HAP-1 (cell line): ENCODE measurements around the gene NHLRC2.
"Not testable (repeated sequence)": the region's sequence is repeated elsewhere in the genome, so short reads cannot be mapped to it uniquely, and the experiment has no call there.

Experiments
- DNase-seq, 2 experiments: peaks; one replicate each; pipeline ENCODE4 v3.0.0-alpha.2; 2016 to 2020; ENCODE audit warnings: low spot score in 2 of 2
- H3K27me3 ChIP-seq: fragments of 250-450 bp; sonication (Bioruptor Pico); 2 replicates; pipeline ENCODE4 v1.5.1; 2020; ENCODE audit warnings: low read depth, mild to moderate bottlenecking, moderate library complexity
- H3K36me3 ChIP-seq: fragments of 250-450 bp; sonication (Bioruptor Pico); replicated peaks from 2 replicates; pipeline ENCODE4 v1.5.1; 2020; ENCODE audit warnings: mild to moderate bottlenecking
- H3K4me1 ChIP-seq: fragments of 250-450 bp; sonication (Bioruptor Pico); 2 replicates; pipeline ENCODE4 v1.5.1; 2020; ENCODE audit warnings: mild to moderate bottlenecking
- H3K4me3 ChIP-seq: fragments of 250-450 bp; sonication (Bioruptor Pico); 2 replicates; pipeline ENCODE4 v1.5.1; 2020; ENCODE audit warnings: mild to moderate bottlenecking, moderate library complexity
- H3K9me3 ChIP-seq: fragments of 250-450 bp; sonication (Bioruptor Pico); 2 replicates; pipeline ENCODE4 v1.5.1; 2020; ENCODE audit warnings: mild to moderate bottlenecking, moderate library complexity
- in situ Hi-C: fragments of 300-500 bp; cut with MboI; formaldehyde crosslinking; loops from 3 replicates; pipeline ENCODE4 v1.14.3; 2020; ENCODE audit warnings: low sequenced_read_pairs, inconsistent platforms, mixed read lengths

Gene NHLRC2

GRCh38 chr10:113924664-113925063, 70.2 kb downstream of the NHLRC2 start:
- Histone ChIP-seq H3K36me3 (no peaks in the 10 kb centered on the region), H3K27me3 (no peaks in the 10 kb centered on the region), H3K4me1 (no peaks in the 10 kb centered on the region), H3K4me3 (no peak overlapping the region), H3K9me3 (no peaks in the 10 kb centered on the region)
- DNase-seq, result no peak
- in situ Hi-C loops, result no loop called here

GRCh38 chr10:113927440-113927839, 73.0 kb downstream of the NHLRC2 start:
- Histone ChIP-seq H3K27me3 (no peaks in the 10 kb centered on the region), H3K9me3 (no peaks in the 10 kb centered on the region), H3K36me3 (no peaks in the 10 kb centered on the region), H3K4me3 (no peak overlapping the region), H3K4me1 (no peaks in the 10 kb centered on the region)
- DNase-seq, result no peak
- in situ Hi-C loops, result no loop called here

GRCh38 chr10:113928830-113929229, 74.4 kb downstream of the NHLRC2 start:
- Histone ChIP-seq H3K27me3 (no peaks in the 10 kb centered on the region), H3K4me1 (no peaks in the 10 kb centered on the region), H3K4me3 (no peak overlapping the region), H3K9me3 (no peaks in the 10 kb centered on the region), H3K36me3 (no peaks in the 10 kb centered on the region)
- in situ Hi-C loops, result no loop called here
- DNase-seq, result no peak

GRCh38 chr10:113929522-113929921, 75.1 kb downstream of the NHLRC2 start:
- Histone ChIP-seq H3K27me3 (no peaks in the 10 kb centered on the region), H3K9me3 (no peaks in the 10 kb centered on the region), H3K4me1 (no peaks in the 10 kb centered on the region), H3K36me3 (no peaks in the 10 kb centered on the region), H3K4me3 (no peak overlapping the region)
- DNase-seq, result no peak
- in situ Hi-C loops, result no loop called here

- no peaks in the 10 kb centered on the region for H3K9me3 ChIP-seq
- H3K4me3 ChIP-seq, result no peak overlapping the region
- no peaks in the 10 kb centered on the region for H3K27me3 ChIP-seq
- no peak for DNase-seq
- in situ Hi-C loops, result no loop called here
- no peaks in the 10 kb centered on the region for H3K4me1 ChIP-seq
- no peaks in the 10 kb centered on the region for H3K36me3 ChIP-seq
Measured at GRCh38 chr10:113930482-113931057, 76.1 kb downstream of the NHLRC2 start.

- H3K9me3 ChIP-seq, result no peaks in the 10 kb centered on the region
- H3K36me3 ChIP-seq, result no peaks in the 10 kb centered on the region
- H3K4me1 ChIP-seq, result no peaks in the 10 kb centered on the region
- no peaks in the 10 kb centered on the region for H3K27me3 ChIP-seq
- DNase-seq, result no peak
- no peak overlapping the region for H3K4me3 ChIP-seq
- in situ Hi-C loops, result no loop called here
Measured at GRCh38 chr10:113932854-113933253, 78.4 kb downstream of the NHLRC2 start.

- Histone ChIP-seq H3K4me1 (no peaks in the 10 kb centered on the region), H3K27me3 (no peaks in the 10 kb centered on the region), H3K4me3 (no peak overlapping the region), H3K36me3 (no peaks in the 10 kb centered on the region), H3K9me3 (no peaks in the 10 kb centered on the region)
- no peak for DNase-seq
- in situ Hi-C loops, result no loop called here
Measured at GRCh38 chr10:113933894-113934532, 79.6 kb downstream of the NHLRC2 start.

GRCh38 chr10:113937258-113937657, 82.8 kb downstream of the NHLRC2 start:
- no peaks in the 10 kb centered on the region for H3K4me1 ChIP-seq
- in situ Hi-C loops, result no loop called here
- no peak for DNase-seq
- no peaks in the 10 kb centered on the region for H3K36me3 ChIP-seq
- H3K9me3 ChIP-seq, result no peaks in the 10 kb centered on the region
- H3K4me3 ChIP-seq, result no peak overlapping the region
- H3K27me3 ChIP-seq, result 0 out of 2 replicates have a peak, but pooled peaks cover 2% of the 10 kb centered on the region

GRCh38 chr10:113937756-113938155, 83.3 kb downstream of the NHLRC2 start:
- no peaks in the 10 kb centered on the region for H3K4me1 ChIP-seq
- no peaks in the 10 kb centered on the region for H3K36me3 ChIP-seq
- in situ Hi-C loops, result no loop called here
- H3K9me3 ChIP-seq, result no peaks in the 10 kb centered on the region
- no peak overlapping the region for H3K4me3 ChIP-seq
- H3K27me3 ChIP-seq, result 0 out of 2 replicates have a peak, but pooled peaks cover 2% of the 10 kb centered on the region
- no peak for DNase-seq

- DNase-seq, result no peak
- H3K27me3 ChIP-seq, result 0 out of 2 replicates have a peak, but pooled peaks cover 2% of the 10 kb centered on the region
- in situ Hi-C loops, result no loop called here
Measured at GRCh38 chr10:113939212-113939860, 84.9 kb downstream of the NHLRC2 start.

GRCh38 chr10:113941140-113941539, 86.7 kb downstream of the NHLRC2 start:
- H3K36me3 ChIP-seq, result no peaks in the 10 kb centered on the region
- no peak overlapping the region for H3K4me3 ChIP-seq
- H3K4me1 ChIP-seq, result no peaks in the 10 kb centered on the region
- no peaks in the 10 kb centered on the region for H3K9me3 ChIP-seq
- H3K27me3 ChIP-seq, result 0 out of 2 replicates have a peak, but pooled peaks cover 2% of the 10 kb centered on the region
- in situ Hi-C loops, result no loop called here
- no peak for DNase-seq

More at GRCh38 chr10:113939212-113939860, 84.9 kb downstream of the NHLRC2 start:
- no peaks in the 10 kb centered on the region for H3K9me3 ChIP-seq
- no peaks in the 10 kb centered on the region for H3K4me1 ChIP-seq
- no peaks in the 10 kb centered on the region for H3K36me3 ChIP-seq
- no peak overlapping the region for H3K4me3 ChIP-seq

- DNase-seq, H3K4me3 ChIP-seq, in situ Hi-C loops, H3K9me3 ChIP-seq, H3K27me3 ChIP-seq, H3K36me3 ChIP-seq, H3K4me1 ChIP-seq: not testable (repeated sequence)
Measured at GRCh38 chr10:113943196-113943595, 88.7 kb downstream of the NHLRC2 start.

GRCh38 chr10:113945075-113945686, 90.7 kb downstream of the NHLRC2 start:
- H3K4me3 ChIP-seq, result no peak overlapping the region
- no peaks in the 10 kb centered on the region for H3K36me3 ChIP-seq
- H3K9me3 ChIP-seq, result no peaks in the 10 kb centered on the region
- no peak for DNase-seq
- no peaks in the 10 kb centered on the region for H3K27me3 ChIP-seq
- in situ Hi-C loops, result no loop called here
- no peaks in the 10 kb centered on the region for H3K4me1 ChIP-seq

GRCh38 chr10:113945687-113946085, 91.2 kb downstream of the NHLRC2 start:
- Histone ChIP-seq H3K9me3 (no peaks in the 10 kb centered on the region), H3K36me3 (no peaks in the 10 kb centered on the region), H3K4me3 (no peak overlapping the region), H3K27me3 (no peaks in the 10 kb centered on the region), H3K4me1 (no peaks in the 10 kb centered on the region)
- in situ Hi-C loops, result no loop called here
- no peak for DNase-seq
